Endodermal cell (in vitro differentiated cells): ENCODE data around the gene CASK. TPM values are rescaled to one million over a fixed set of nuclear protein-coding genes. Genes with fewer than 3 reads are reported as not detected.

Source experiments
- DNase-seq: peaks from one replicate; pipeline ENCODE4 v3.0.0-alpha.2; 2017
- H3K27ac ChIP-seq: 2 replicates; pipeline ENCODE4 v1.5.1; 2013; ENCODE audit warnings: mild to moderate bottlenecking, low read depth, low read length, moderate library complexity
- H3K27me3 ChIP-seq: 2 replicates; pipeline ENCODE4 v1.6.1; 2013; ENCODE audit warnings: mild to moderate bottlenecking, low read length, moderate library complexity; ENCODE audit not compliant: insufficient read depth, control insufficient read depth, poor library complexity, severe bottlenecking
- H3K36me3 ChIP-seq: 2 replicates; pipeline ENCODE4 v1.7.0; 2013; ENCODE audit warnings: mild to moderate bottlenecking, low read length, moderate library complexity; ENCODE audit not compliant: control insufficient read depth, insufficient read depth
- H3K4me1 ChIP-seq: one replicate; pipeline ENCODE4 v1.7.0; 2013; ENCODE audit warnings: low read length; ENCODE audit not compliant: control insufficient read depth, insufficient read depth
- H3K4me3 ChIP-seq: 2 replicates; pipeline ENCODE4 v1.5.1; 2013; ENCODE audit warnings: mild to moderate bottlenecking, low read length, moderate library complexity
- H3K9ac ChIP-seq: 2 replicates; pipeline ENCODE4 v1.6.1; 2013; ENCODE audit warnings: mild to moderate bottlenecking, low read length, moderate library complexity; ENCODE audit not compliant: poor library complexity, severe bottlenecking; ENCODE audit errors: extremely low read depth
- H3K9me3 ChIP-seq: 2 replicates; pipeline ENCODE4 v1.6.1; 2013; ENCODE audit warnings: mild to moderate bottlenecking, low read length, moderate library complexity; ENCODE audit not compliant: control insufficient read depth
- H3K27ac Mint-ChIP-seq: 2 replicates; pipeline ENCODE4 v1.8.0; 2020; ENCODE audit warnings: mixed read lengths
- H3K27me3 Mint-ChIP-seq: 2 replicates; pipeline ENCODE4 v1.8.0; 2021; ENCODE audit warnings: mild to moderate bottlenecking, mixed read lengths; ENCODE audit not compliant: insufficient read depth
- H3K36me3 Mint-ChIP-seq: 2 replicates; pipeline ENCODE4 v1.8.0; 2020; ENCODE audit warnings: low read depth, mixed read lengths
- H3K4me1 Mint-ChIP-seq: 2 replicates; pipeline ENCODE4 v1.8.0; 2020; ENCODE audit warnings: mixed read lengths
- H3K4me3 Mint-ChIP-seq: 2 replicates; pipeline ENCODE4 v1.8.0; 2020; ENCODE audit warnings: mild to moderate bottlenecking, moderate library complexity, mixed read lengths
- H3K9me3 Mint-ChIP-seq: 2 replicates; pipeline ENCODE4 v1.8.0; 2020; ENCODE audit warnings: mild to moderate bottlenecking, mixed read lengths
- WGBS, 2 experiments: methylation state at CpG; one replicate each; pipeline versions ENCODE4 v1.1.5 to v1.1.7; 2013; ENCODE audit warnings: missing lambda C conversion rate in 2 of 2, mixed read lengths in 1 of 2; ENCODE audit not compliant: insufficient coverage in 1 of 2, insufficient read length in 1 of 2; 5-methylcytosine and 5-hydroxymethylcytosine counted together
- total RNA-seq, 2 donors: library from RNA; stranded (reverse); fragmentation: NEBNext Ultra II Directional in 1 of 2; extraction: Animal tissue kit (Norgen Biotek cat#: 25700) in 1 of 2; gene quantifications; 2 replicates in 1 of 2; 3 replicates in 1 of 2; pipeline ENCODE4 v1.2.1, GENCODE V29; 2021
- TF ChIP-seq, protein P1 (sequence below): fragments of 200-600 bp; sonication (generic); conservative IDR thresholded peaks from 2 replicates; pipeline ENCODE4 v1.5.0; 2021; ENCODE audit warnings: antibody characterized with exemption, mild to moderate bottlenecking

Gene CASK
- total RNA-seq, 2 donors from 2014 or later: 79.1 to 87.1 TPM

DNA sequence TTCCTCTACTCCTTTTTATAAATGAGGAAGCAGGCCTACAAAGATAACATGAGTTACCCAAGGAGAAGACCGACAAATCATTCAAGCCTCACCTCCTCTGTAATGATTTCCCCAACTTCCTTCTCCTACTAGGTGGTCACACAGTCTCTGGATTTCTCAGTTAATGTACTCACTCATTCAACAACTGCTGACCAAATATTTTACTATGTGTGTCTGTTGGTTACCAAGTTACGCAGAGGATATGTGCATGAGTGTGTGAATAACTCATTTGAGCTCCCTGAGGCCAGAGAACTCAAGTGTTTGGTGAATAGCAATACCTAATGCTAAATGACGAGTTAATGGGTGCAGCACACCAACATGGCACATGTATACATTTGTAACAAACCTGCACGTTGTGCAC, 10.4 kb downstream of the CASK start:
- Histone ChIP-seq H3K4me3 (no peak overlapping the region), H3K9me3 (peaks cover 11% of the 10 kb centered on the region), H3K27ac (no peak overlapping the region), H3K36me3 (no peaks in the 10 kb centered on the region), H3K9ac (no peak overlapping the region), H3K27me3 (no peaks in the 10 kb centered on the region), H3K4me1 (no peaks in the 10 kb centered on the region)
- Mint-ChIP-seq H3K4me3 (no peak overlapping the region), H3K4me1 (peaks cover 5% of the 10 kb centered on the region), H3K9me3 (peaks cover 42% of the 10 kb centered on the region), H3K27me3 (no peaks in the 10 kb centered on the region), H3K36me3 (peaks cover 4% of the 10 kb centered on the region), H3K27ac (no peak overlapping the region)
- no peak for DNase-seq
- 92% methylated on average over 2 of the region's 4 CpGs; no CpG with 5 or more reads in 1 of the 2 experiments for WGBS, 2 experiments
- TF ChIP-seq, protein P1, sequence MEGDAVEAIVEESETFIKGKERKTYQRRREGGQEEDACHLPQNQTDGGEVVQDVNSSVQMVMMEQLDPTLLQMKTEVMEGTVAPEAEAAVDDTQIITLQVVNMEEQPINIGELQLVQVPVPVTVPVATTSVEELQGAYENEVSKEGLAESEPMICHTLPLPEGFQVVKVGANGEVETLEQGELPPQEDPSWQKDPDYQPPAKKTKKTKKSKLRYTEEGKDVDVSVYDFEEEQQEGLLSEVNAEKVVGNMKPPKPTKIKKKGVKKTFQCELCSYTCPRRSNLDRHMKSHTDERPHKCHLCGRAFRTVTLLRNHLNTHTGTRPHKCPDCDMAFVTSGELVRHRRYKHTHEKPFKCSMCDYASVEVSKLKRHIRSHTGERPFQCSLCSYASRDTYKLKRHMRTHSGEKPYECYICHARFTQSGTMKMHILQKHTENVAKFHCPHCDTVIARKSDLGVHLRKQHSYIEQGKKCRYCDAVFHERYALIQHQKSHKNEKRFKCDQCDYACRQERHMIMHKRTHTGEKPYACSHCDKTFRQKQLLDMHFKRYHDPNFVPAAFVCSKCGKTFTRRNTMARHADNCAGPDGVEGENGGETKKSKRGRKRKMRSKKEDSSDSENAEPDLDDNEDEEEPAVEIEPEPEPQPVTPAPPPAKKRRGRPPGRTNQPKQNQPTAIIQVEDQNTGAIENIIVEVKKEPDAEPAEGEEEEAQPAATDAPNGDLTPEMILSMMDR: no peak

DNA sequence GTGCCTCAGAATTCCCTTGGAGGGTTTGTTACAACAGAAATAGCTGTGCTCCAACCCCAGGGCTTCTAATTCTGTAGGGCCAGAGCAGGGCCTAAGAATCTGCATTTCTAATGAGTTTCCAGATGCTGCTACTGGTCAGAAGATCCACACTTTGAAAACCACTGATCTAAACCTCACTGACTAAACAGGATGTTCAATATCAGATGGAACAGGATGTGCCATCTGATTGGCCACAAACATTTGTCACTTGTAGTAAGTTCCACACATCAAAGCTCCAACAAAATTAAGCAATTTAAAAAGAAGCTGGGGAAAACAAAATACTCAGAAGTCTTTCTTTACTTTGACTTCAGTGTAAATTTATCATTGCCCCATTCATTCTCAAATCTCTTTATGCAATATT, 14.3 kb downstream of the CASK start:
- Histone ChIP-seq H3K9me3 (peaks cover 26% of the 10 kb centered on the region), H3K9ac (no peak overlapping the region), H3K27ac (no peak overlapping the region), H3K4me1 (no peaks in the 10 kb centered on the region), H3K27me3 (no peaks in the 10 kb centered on the region), H3K36me3 (peaks cover 5% of the 10 kb centered on the region), H3K4me3 (no peak overlapping the region)
- TF ChIP-seq, protein P1: no peak
- no peaks in the 10 kb centered on the region for H3K4me1 Mint-ChIP-seq
- H3K9me3 Mint-ChIP-seq: peaks cover 56% of the 10 kb centered on the region
- H3K36me3 Mint-ChIP-seq: peaks cover 16% of the 10 kb centered on the region
- no peak for DNase-seq
- H3K4me3 Mint-ChIP-seq: no peak overlapping the region
- H3K27ac Mint-ChIP-seq: no peak overlapping the region
- H3K27me3 Mint-ChIP-seq: no peaks in the 10 kb centered on the region

DNA sequence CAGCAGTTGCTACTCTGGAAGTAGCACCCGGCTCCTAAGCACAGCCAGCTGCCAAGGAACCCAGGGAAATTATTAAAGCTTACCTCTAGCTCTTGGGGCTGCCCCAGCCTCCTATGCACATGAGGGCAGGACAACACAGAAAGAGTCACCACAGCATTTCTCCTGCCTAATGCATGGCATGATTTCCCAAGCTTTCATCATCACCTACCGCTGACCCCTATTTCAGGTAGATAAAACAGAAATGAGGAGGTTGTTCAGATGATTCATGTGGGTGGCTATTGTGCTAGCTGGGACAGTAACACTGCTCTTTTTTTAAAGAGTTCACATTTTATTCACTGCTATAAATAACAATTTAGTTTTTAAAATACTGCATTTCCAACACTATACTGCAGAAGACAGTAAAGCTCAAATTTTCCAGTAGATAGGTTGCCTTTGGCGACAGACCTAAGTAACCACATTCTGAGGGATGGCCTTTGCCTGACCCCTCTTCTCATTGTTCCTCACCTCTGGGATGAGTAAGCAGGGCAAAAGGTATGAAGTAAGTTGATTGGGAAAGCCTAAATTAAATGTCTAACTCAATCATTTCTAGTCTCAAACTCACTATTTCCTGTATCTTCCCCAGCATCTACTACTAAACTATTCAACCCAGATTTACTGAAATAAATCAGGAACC, 16.7 kb downstream of the CASK start:
- Histone ChIP-seq H3K27me3 (no peaks in the 10 kb centered on the region), H3K4me1 (no peaks in the 10 kb centered on the region), H3K9ac (no peak overlapping the region), H3K27ac (no peak overlapping the region), H3K9me3 (peaks cover 27% of the 10 kb centered on the region), H3K4me3 (peak overlapping the region; percentile 40), H3K36me3 (peaks cover 5% of the 10 kb centered on the region)
- Mint-ChIP-seq H3K36me3 (peaks cover 24% of the 10 kb centered on the region), H3K4me1 (peaks cover 2% of the 10 kb centered on the region), H3K9me3 (peaks cover 75% of the 10 kb centered on the region), H3K4me3 (no peak overlapping the region), H3K27ac (no peak overlapping the region), H3K27me3 (no peaks in the 10 kb centered on the region)
- no peak for DNase-seq
- WGBS, 2 experiments: 89 to 100% methylated on average over 1 to 2 of the region's 3 CpGs
- TF ChIP-seq, protein P1: no peak
